ENCODE results near the gene MAST4. TPM values are rescaled to one million over a fixed set of nuclear protein-coding genes. Genes with fewer than 3 reads are reported as not detected.
"Not testable (repeated sequence)": the region's sequence is repeated elsewhere in the genome, so short reads cannot be mapped to it uniquely, and the experiment has no call there.

Gene MAST4
- total RNA-seq, 4 donors from 2014 or later: 55.3 to 148 (median 110) TPM

- intact Hi-C loops (cut with DNase I): no loop called here
- Histone ChIP-seq H3K4me1 (peaks cover 10 to 12% (median 11%) of the 10 kb centered on the region in 3 donors), H3K27ac (no peak overlapping the region), H3K4me3 (no peak overlapping the region), H3K36me3 (peaks cover 0 to 60% (median 2%) of the 10 kb centered on the region in 3 donors), H3K9me3 (no peaks in the 10 kb centered on the region), H3K27me3 (no peaks in the 10 kb centered on the region)
- WGBS, 2 donors: 73 to 85% methylated on average over 3 of the region's 3 CpGs
- no peak for DNase-seq
- no peak for TF ChIP-seq CTCF (IDR thresholded peaks at IDR 0.05)
- TF ChIP-seq POLR2A (IDR thresholded peaks at IDR 0.05): no peak
Observed at GRCh38 chr5:67170767-67171166, 574.6 kb downstream of the MAST4 start.

- H3K4me1 ChIP-seq; DNase-seq; H3K27me3 ChIP-seq; intact Hi-C loops (cut with DNase I); H3K27ac ChIP-seq; H3K4me3 ChIP-seq: not testable (repeated sequence)
- Histone ChIP-seq H3K36me3 (peaks cover 0 to 38% (median 0%) of the 10 kb centered on the region in 3 donors), H3K9me3 (peaks cover 0 to 11% (median 0%) of the 10 kb centered on the region in 3 donors)
- WGBS, 2 donors: 50% methylated on average over 1 of the region's 2 CpGs; no CpG with 5 or more reads in 1 of the 2 donors
Observed at GRCh38 chr5:67173351-67173750, 577.2 kb downstream of the MAST4 start.

GRCh38 chr5:67173959-67174358 lies 577.8 kb downstream of the MAST4 start:
- TF ChIP-seq POLR2A (IDR thresholded peaks at IDR 0.05) (no peak), CTCF (IDR thresholded peaks at IDR 0.05) (no peak)
- Histone ChIP-seq H3K4me3 (no peak overlapping the region), H3K27me3 (no peaks in the 10 kb centered on the region), H3K27ac (no peak overlapping the region), H3K4me1 (no peaks in the 10 kb centered on the region), H3K36me3 (peaks cover 0 to 32% (median 0%) of the 10 kb centered on the region in 3 donors), H3K9me3 (peaks cover 0 to 11% (median 0%) of the 10 kb centered on the region in 3 donors)
- intact Hi-C loops (cut with DNase I): no loop called here
- DNase-seq: no peak
- WGBS, 2 donors: 70 to 80% methylated on average over 1 of the region's 1 CpG

DNA sequence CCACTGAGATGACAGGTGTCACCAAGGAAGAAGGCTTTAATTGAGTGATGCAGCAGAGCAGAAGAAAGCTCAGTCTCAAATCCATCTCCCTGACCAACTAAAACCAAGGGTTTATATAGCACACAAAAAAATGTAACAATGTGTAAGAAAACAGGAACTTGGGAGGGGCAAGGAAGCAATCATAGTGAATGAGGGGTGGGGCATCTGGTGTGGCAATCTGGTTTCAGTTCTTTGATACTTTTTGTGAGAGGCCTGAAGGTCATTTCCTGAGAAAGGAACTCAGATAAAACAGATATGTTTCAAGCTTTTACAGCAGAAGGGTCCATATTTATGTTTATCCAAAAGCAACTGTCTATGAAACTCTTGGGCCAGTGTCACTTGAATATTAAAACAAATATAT lies 580.7 kb downstream of the MAST4 start:
- Histone ChIP-seq H3K4me1 (peaks cover 0 to 3% (median 3%) of the 10 kb centered on the region in 3 donors), H3K36me3 (peaks cover 0 to 4% (median 0%) of the 10 kb centered on the region in 3 donors), H3K27ac (no peak overlapping the region), H3K9me3 (peaks cover 0 to 11% (median 0%) of the 10 kb centered on the region in 3 donors), H3K27me3 (no peaks in the 10 kb centered on the region), H3K4me3 (no peak overlapping the region)
- DNase-seq: no peak
- intact Hi-C loops (cut with DNase I): no loop called here
- TF ChIP-seq CTCF (IDR thresholded peaks at IDR 0.05) (no peak), POLR2A (IDR thresholded peaks at IDR 0.05) (no peak)

DNA sequence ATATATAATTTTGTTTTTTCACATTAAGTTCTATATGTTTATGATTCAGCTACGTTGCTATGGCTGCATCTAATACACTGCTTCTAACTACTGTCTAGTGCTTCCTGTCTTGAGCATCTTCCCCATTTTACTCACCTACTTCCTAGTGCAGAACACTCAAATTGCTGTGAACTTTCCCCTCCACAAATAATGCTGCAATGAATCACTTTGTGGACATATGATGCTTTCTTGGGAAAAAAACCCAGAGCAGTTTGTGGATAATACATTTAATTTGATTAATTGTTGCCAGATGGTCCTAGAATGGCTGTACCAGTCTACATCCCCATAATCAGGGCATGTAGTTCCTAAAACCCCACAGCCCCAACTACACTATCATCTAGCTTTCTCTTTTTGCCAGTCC lies 581.9 kb downstream of the MAST4 start:
- H3K9me3 ChIP-seq: peaks cover 0 to 11% (median 0%) of the 10 kb centered on the region in 3 donors
- H3K4me1 ChIP-seq: peaks cover 3 to 14% (median 9%) of the 10 kb centered on the region in 3 donors
- H3K36me3 ChIP-seq: no peaks in the 10 kb centered on the region
- no peaks in the 10 kb centered on the region for H3K27me3 ChIP-seq
- no peak for TF ChIP-seq CTCF (IDR thresholded peaks at IDR 0.05)
- no peak for TF ChIP-seq POLR2A (IDR thresholded peaks at IDR 0.05)
- WGBS, 2 donors: 44 to 60% methylated on average over 1 of the region's 1 CpG
- H3K4me3 ChIP-seq: no peak overlapping the region
- intact Hi-C loops (cut with DNase I): no loop called here
- H3K27ac ChIP-seq: no peak overlapping the region
- no peak for DNase-seq

DNA sequence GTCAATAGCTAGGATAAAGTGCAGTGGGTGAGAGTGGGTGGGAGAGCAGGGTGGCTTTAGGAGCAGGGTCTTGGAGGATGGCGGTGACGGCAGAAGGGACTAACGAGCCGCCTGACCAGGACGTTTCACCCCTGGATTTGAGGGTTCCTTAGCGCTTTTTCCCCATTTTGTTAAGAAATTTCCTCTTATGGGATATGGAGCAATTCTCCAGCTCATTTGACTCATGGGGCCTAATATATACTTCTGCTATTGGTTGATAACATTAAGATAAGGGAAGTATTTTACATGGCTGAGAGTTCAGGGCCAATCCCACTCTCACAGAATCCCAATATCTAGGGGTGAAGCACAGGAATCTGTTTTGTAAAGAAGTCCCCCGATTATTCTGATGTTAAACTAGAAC lies 582.8 kb downstream of the MAST4 start:
- peaks cover 3 to 15% (median 9%) of the 10 kb centered on the region in 3 donors for H3K4me1 ChIP-seq
- no peaks in the 10 kb centered on the region for H3K27me3 ChIP-seq
- peaks cover 0 to 11% (median 0%) of the 10 kb centered on the region in 3 donors for H3K9me3 ChIP-seq
- 92 to 98% methylated on average over 7 of the region's 7 CpGs for WGBS, 2 donors
- no peak for TF ChIP-seq POLR2A (IDR thresholded peaks at IDR 0.05)
- TF ChIP-seq CTCF (IDR thresholded peaks at IDR 0.05): no peak
- no peak overlapping the region for H3K4me3 ChIP-seq
- intact Hi-C loops (cut with DNase I): no loop called here
- H3K27ac ChIP-seq: no peak overlapping the region
- no peak for DNase-seq
- no peaks in the 10 kb centered on the region for H3K36me3 ChIP-seq

All from esophagus squamous epithelium (tissue), 5 donors.